GM12878 (cell line): ENCODE results near the gene B9D2.

Source experiments
- CEBPZ ChIP-seq: fragments of 150-350 bp; IDR thresholded peaks from 2 replicates; pipeline ENCODE4 v1.6.1; 2016; ENCODE audit warnings: low read depth, low read length
- CTCF ChIP-seq, 3 experiments: IDR thresholded peaks in 2 of 3; conservative IDR thresholded peaks in 1 of 3; 2 replicates each; pipeline ENCODE4 v1.5.1; 2011; ENCODE audit warnings: low read depth in 3 of 3, low read length in 3 of 3, mild to moderate bottlenecking in 3 of 3, control low read depth in 2 of 3, moderate library complexity in 2 of 3, inconsistent platforms in 1 of 3, mixed read lengths in 1 of 3; ENCODE audit not compliant: control insufficient read depth in 2 of 3, insufficient read depth in 1 of 3; ENCODE audit errors: extremely low read depth in 1 of 3
- EGR1 ChIP-seq, 2 experiments: IDR thresholded peaks; 1 replicate in 1 of 2; 2 replicates in 1 of 2; pipeline ENCODE4 v1.6.1; 2011 to 2012; ENCODE audit warnings: low read depth in 2 of 2, low read length in 2 of 2, borderline replicate concordance in 1 of 2, mild to moderate bottlenecking in 1 of 2, moderate library complexity in 1 of 2
- NFYA ChIP-seq: IDR thresholded peaks from 2 replicates; pipeline ENCODE4 v1.6.1; 2011; ENCODE audit warnings: low read depth, mild to moderate bottlenecking, low read length, improper control_type of control experiment, borderline replicate concordance
- POLR2A ChIP-seq: IDR thresholded peaks from 2 replicates; pipeline ENCODE4 v1.6.1; 2011; ENCODE audit warnings: low read depth, mild to moderate bottlenecking, low read length
- POLR2AphosphoS2 ChIP-seq: IDR thresholded peaks from 2 replicates; pipeline ENCODE4 v1.6.1; 2011; ENCODE audit warnings: low read depth, mild to moderate bottlenecking, low read length, improper control_type of control experiment, moderate library complexity
- RAD21 ChIP-seq: IDR thresholded peaks from 2 replicates; pipeline ENCODE4 v1.6.1; 2011; ENCODE audit warnings: mild to moderate bottlenecking, low read depth, low read length, moderate library complexity; ENCODE audit not compliant: insufficient read depth
- RCOR1 ChIP-seq: conservative IDR thresholded peaks from 2 replicates; pipeline ENCODE4 v1.6.1; 2012; ENCODE audit warnings: low read depth, low read length, improper control_type of control experiment
- SMC3 ChIP-seq: IDR thresholded peaks from 2 replicates; pipeline ENCODE4 v1.6.1; 2011; ENCODE audit warnings: low read length, improper control_type of control experiment, borderline replicate concordance
- STAT3 ChIP-seq: IDR thresholded peaks from 2 replicates; pipeline ENCODE4 v1.6.1; 2011; ENCODE audit warnings: low read depth, low read length, improper control_type of control experiment
- ZNF217 ChIP-seq: fragments of 450-650 bp; IDR thresholded peaks from 2 replicates; pipeline ENCODE4 v1.6.1; 2017; ENCODE audit warnings: antibody characterized with exemption, mild to moderate bottlenecking
- ZNF687 ChIP-seq: fragments of 450-650 bp; IDR thresholded peaks from 2 replicates; pipeline ENCODE4 v1.6.1; 2017; ENCODE audit warnings: mild to moderate bottlenecking, moderate library complexity

- TF ChIP-seq POLR2A (peak; percentile 93), RAD21 (no peak), ZNF217 (peak; percentile 80; the same call in 1 of the 2 replicates), CTCF (IDR thresholded peaks at IDR 0.05 in 2 of 3, conservative IDR thresholded peaks at IDR 0.05 in 1 of 3; ENCODE audit: control insufficient read depth in 2 of 3, extremely low read depth in 1 of 3, insufficient read depth in 1 of 3, low read depth in 3 of 3, low read length in 3 of 3) (no peak), STAT3 (peak; percentile 31; the same call in 1 of the 2 replicates), NFYA (no peak), POLR2AphosphoS2 (peak; percentile 94), CEBPZ (no peak), ZNF687 (peak; percentile 70), EGR1 (IDR thresholded peaks at IDR 0.05; ENCODE audit: borderline replicate concordance in 1 of 2, low read depth in 2 of 2, low read length in 2 of 2) (peak in 1 of 2 experiments; percentile 73; a peak in 2 of 3 replicates), RCOR1 (no peak), SMC3 (0 out of 2 replicates have a peak, but pooled peaks have one; percentile 7)
These were observed 53.7 kb downstream of the B9D2 start, which contains the start of gene CCDC97 for GRCh38 chr19:41310033-41310831.
